ENCODE data around the gene TSEN34. TPM values are rescaled to one million over a fixed set of nuclear protein-coding genes. Genes with fewer than 3 reads are reported as not detected.
"Not testable (repeated sequence)": the region's sequence is repeated elsewhere in the genome, so short reads cannot be mapped to it uniquely, and the experiment has no call there.

The TSEN34 gene
- total RNA-seq, 1 donor from 2014 or later: 34.2 TPM

DNA sequence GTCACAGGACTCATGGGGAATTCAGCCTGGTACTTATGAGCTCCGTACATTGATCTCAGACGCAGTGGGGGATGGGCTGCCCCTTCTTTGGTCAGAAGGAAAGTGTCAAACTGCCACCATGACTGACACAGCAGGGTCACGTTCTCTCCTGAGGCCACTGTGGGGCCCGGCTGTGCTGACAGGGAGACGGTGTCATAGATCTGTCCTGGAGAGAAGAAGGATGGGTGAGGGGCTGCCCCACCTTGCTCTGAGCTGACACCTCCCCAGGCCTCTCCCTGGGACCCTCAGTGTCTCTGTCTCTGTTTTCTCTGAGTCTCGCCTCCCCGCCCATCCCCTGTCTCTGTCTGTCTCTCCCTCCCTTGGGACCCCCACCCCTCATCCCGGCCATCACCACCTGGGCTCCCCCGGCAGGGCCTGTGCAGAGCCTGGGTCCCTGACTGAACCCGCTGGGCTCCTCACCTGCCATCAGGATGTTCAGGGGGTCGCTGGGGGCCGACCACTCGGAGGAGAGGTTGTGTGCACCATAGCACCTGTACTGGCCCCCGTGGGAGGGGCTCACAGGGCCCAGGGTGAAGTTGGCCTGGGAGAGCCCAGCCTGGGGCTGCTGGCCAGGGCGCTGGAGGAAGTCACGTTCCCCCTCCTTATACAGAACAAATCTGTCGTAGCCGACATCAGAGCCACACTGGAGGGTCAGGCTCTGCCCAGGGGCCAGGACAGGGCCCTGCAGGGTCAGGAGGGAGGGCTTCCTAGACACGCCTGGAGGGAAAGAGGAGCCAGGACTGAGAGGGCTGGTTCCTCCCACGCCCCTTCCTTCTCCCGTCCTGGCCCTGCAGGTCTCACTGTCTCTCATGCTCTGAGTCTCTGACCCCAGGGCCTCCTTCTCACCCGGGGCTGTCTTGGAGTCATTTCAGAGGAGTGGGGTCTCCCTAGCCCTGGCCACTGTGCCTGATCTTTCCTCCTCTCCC lies 49.5 kb downstream of the TSEN34 start:
- DNase-seq: not testable (repeated sequence)

GRCh38 chr19:54242234-54242633 lies 51.1 kb downstream of the TSEN34 start:
- not testable (repeated sequence) for DNase-seq

GRCh38 chr19:54242646-54243045 lies 51.5 kb downstream of the TSEN34 start, which contains the start of gene LILRA6:
Gene LILRA6, minus strand, starts transcription at chr19:54242790.
- DNase-seq: not testable (repeated sequence)

- not testable (repeated sequence) for DNase-seq
Observed at GRCh38 chr19:54243809-54244208, 52.7 kb downstream of the TSEN34 start.

Other genes with a start within 250 kb of the TSEN34 start
- gene CACNG8, start 228.4 kb upstream of the TSEN34 start, total RNA-seq: 4.7 TPM
- 0.47 TPM for gene CACNG6, start 199.7 kb upstream of the TSEN34 start, total RNA-seq
- gene VSTM1, start 127.4 kb upstream of the TSEN34 start, total RNA-seq: not detected
- gene TARM1, start 109.9 kb upstream of the TSEN34 start, total RNA-seq: not detected
- gene OSCAR, start 90.5 kb upstream of the TSEN34 start, total RNA-seq: 0.47 TPM
- gene NDUFA3, start 88.5 kb upstream of the TSEN34 start, total RNA-seq: 10.8 TPM
- gene TFPT, start 75.7 kb upstream of the TSEN34 start, total RNA-seq: 5.8 TPM
- gene PRPF31, start 75.6 kb upstream of the TSEN34 start, total RNA-seq: 24.0 TPM
- 4.4 TPM for gene CNOT3, start 53.5 kb upstream of the TSEN34 start, total RNA-seq
- 4.2 TPM for gene LENG1, start 31.6 kb upstream of the TSEN34 start, total RNA-seq
- not detected for gene TMC4, start 18.1 kb upstream of the TSEN34 start, total RNA-seq
- gene MBOAT7, start 1.7 kb upstream of the TSEN34 start, total RNA-seq: 19.2 TPM
- gene RPS9, start 9.6 kb downstream of the TSEN34 start, total RNA-seq: 1,641 TPM
- gene LILRB3, start 31.7 kb downstream of the TSEN34 start, total RNA-seq: not detected
- gene LILRA6, start 51.5 kb downstream of the TSEN34 start, total RNA-seq: not detected
- 0.16 TPM for gene LILRB5, start 66.0 kb downstream of the TSEN34 start, total RNA-seq
- not detected for gene LILRB2, start 89.8 kb downstream of the TSEN34 start, total RNA-seq
- gene LILRA5, start 121.9 kb downstream of the TSEN34 start, total RNA-seq: 0.78 TPM
- 0.16 TPM for gene LILRA4, start 147.9 kb downstream of the TSEN34 start, total RNA-seq
- gene LAIR1, start 173.6 kb downstream of the TSEN34 start, total RNA-seq: 1.1 TPM
- gene TTYH1, start 224.2 kb downstream of the TSEN34 start, total RNA-seq: 74.7 TPM